ENCODE data around the gene SPRYD4.

SPRYD4 gene

GRCh38 chr12:56521590-56522371, 53.4 kb downstream of the SPRYD4 start, which contains the start of gene RBMS2:
Gene RBMS2 (plus strand): TSS chr12:56521820. CDS start chr12:56522024, 204 bp downstream.
- peak; percentile 67 for DNase-seq (ENCODE audit: low read depth)

DNA sequence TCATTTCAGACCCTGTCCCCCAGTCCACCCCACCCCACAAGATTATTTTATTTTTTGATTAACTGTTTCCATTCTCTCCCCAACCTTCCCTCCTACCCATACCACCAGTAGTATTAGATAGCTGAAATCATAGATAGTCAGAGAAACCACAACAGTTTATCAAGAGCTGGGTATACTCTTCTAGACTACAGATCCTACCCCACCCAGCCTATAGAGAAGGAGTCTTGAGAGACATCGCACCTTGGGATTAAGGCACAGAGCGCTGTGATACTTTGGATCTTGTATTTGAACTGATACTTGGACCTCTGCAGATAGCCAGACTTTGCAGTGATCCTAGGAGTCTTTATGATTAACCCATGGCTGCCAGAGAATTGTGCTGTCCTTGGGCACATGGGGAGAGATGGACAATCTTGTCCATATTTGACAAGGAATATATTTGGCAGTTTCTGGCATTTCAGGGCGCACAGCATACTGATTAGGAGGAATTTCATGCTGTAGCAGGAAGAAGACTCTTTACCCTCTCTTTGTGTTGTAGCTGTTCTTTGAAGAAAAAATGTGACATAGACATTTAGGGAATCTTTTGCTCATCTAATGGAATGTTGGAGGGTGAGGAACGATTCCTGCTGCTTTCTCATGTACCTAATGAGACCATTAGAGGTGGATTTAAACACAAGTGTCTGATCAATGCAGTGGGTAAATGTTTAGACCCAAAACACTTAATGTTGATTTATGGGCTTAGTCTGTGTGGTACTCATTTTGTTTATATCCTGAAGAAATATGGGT, 54.2 kb downstream of the SPRYD4 start:
- DNase-seq (ENCODE audit: low read depth) = no peak

- no peak for DNase-seq (ENCODE audit: low read depth)
Observed at GRCh38 chr12:56528846-56529245, 60.5 kb downstream of the SPRYD4 start.
